Liver (tissue), 9 donors: ENCODE data around the gene SLC11A2. TPM values are rescaled to one million over a fixed set of nuclear protein-coding genes. Genes with fewer than 3 reads are reported as not detected.

Experiments used
- DNase-seq: peaks from one replicate; pipeline ENCODE4 v3.0.0-alpha.2; 2017; ENCODE audit warnings: low spot score
- H3K27ac ChIP-seq, 2 donors: one replicate each; pipeline ENCODE4 v1.7.0; 2013; ENCODE audit warnings: inconsistent platforms in 2 of 2, low read length in 2 of 2, control low read depth in 1 of 2, low read depth in 1 of 2, mild to moderate bottlenecking in 1 of 2
- H3K27me3 ChIP-seq, 4 donors: one replicate each; pipeline versions ENCODE4 v1.6.1 to v1.7.0; 2013; ENCODE audit warnings: low read length in 3 of 4, inconsistent platforms in 1 of 4, mild to moderate bottlenecking in 1 of 4, moderate library complexity in 1 of 4; ENCODE audit not compliant: control insufficient read depth in 4 of 4, insufficient read depth in 4 of 4
- H3K36me3 ChIP-seq, 4 donors: one replicate each; pipeline versions ENCODE4 v1.6.1 to v1.7.0; 2013; ENCODE audit warnings: low read length in 3 of 4, mild to moderate bottlenecking in 3 of 4, low read depth in 1 of 4, moderate library complexity in 1 of 4; ENCODE audit not compliant: control insufficient read depth in 4 of 4, insufficient read depth in 3 of 4
- H3K4me1 ChIP-seq, 4 donors: one replicate each; pipeline versions ENCODE4 v1.6.1 to v1.7.0; 2013; ENCODE audit warnings: low read length in 3 of 4, mild to moderate bottlenecking in 3 of 4, moderate library complexity in 1 of 4; ENCODE audit not compliant: control insufficient read depth in 4 of 4, insufficient read depth in 4 of 4
- H3K4me3 ChIP-seq, 3 donors: one replicate each; pipeline versions ENCODE4 v1.6.1 to v1.7.0; 2013; ENCODE audit warnings: low read length in 3 of 3, control low read depth in 1 of 3, low read depth in 1 of 3, mild to moderate bottlenecking in 1 of 3
- H3K9ac ChIP-seq, 2 donors: one replicate each; pipeline ENCODE4 v1.7.0; 2013; ENCODE audit warnings: low read length in 2 of 2, mild to moderate bottlenecking in 2 of 2, moderate library complexity in 2 of 2, control low read depth in 1 of 2, low read depth in 1 of 2
- H3K9me3 ChIP-seq, 4 donors: one replicate each; pipeline versions ENCODE4 v1.6.1 to v1.7.0; 2013; ENCODE audit warnings: low read length in 3 of 4; ENCODE audit not compliant: control insufficient read depth in 4 of 4
- FOXA1 ChIP-seq: IDR thresholded peaks from 2 replicates; pipeline ENCODE4 v1.6.1; 2016; ENCODE audit warnings: antibody characterized with exemption
- FOXA2 ChIP-seq: IDR thresholded peaks from 2 replicates; pipeline ENCODE4 v1.6.1; 2016; ENCODE audit warnings: antibody characterized with exemption
- GABPA ChIP-seq, 2 donors: IDR thresholded peaks in 1 of 2; conservative IDR thresholded peaks in 1 of 2; 2 replicates each; pipeline ENCODE4 v1.6.1; 2016; ENCODE audit warnings: antibody characterized with exemption in 2 of 2, mild to moderate bottlenecking in 1 of 2, moderate library complexity in 1 of 2
- HNF4G ChIP-seq: IDR thresholded peaks from 2 replicates; pipeline ENCODE4 v1.6.1; 2016; ENCODE audit warnings: antibody characterized with exemption
- SP1 ChIP-seq: IDR thresholded peaks from 2 replicates; pipeline ENCODE4 v1.6.1; 2018; ENCODE audit warnings: antibody characterized with exemption, mild to moderate bottlenecking
- WGBS: extraction: QIAGEN DNeasy Blood & Tissue Kit; methylation state at CpG from one replicate; pipeline ENCODE4 v1.1.7; 2013; 5-methylcytosine and 5-hydroxymethylcytosine counted together
- polyA plus RNA-seq, 2 donors: library from polyadenylated mRNA; stranded (reverse) in 1 of 2; unstranded in 1 of 2; fragments of 200-250 nt in 1 of 2; fragments of >200 nt in 1 of 2; fragmentation: Nextera tagmentation in 1 of 2; extraction: Ambion mirVana in 1 of 2; gene quantifications; one replicate each; pipeline versions ENCODE4 v1.2.1 to v1.2.3, GENCODE V29; 2013 to 2015
- total RNA-seq, 2 donors: library from RNA; depleted of rRNA; stranded (reverse); fragments of >200 nt; gene quantifications; one replicate each; pipeline ENCODE4 v1.2.3, GENCODE V29; 2014
- TF ChIP-seq, protein P1 (sequence below): IDR thresholded peaks from 2 replicates; pipeline ENCODE4 v1.6.1; 2016; ENCODE audit warnings: antibody characterized with exemption, mild to moderate bottlenecking
- TF ChIP-seq, protein P2 (sequence below): IDR thresholded peaks from 2 replicates; pipeline ENCODE4 v1.6.1; 2016; ENCODE audit warnings: antibody characterized with exemption
- TF ChIP-seq, protein P3 (sequence below): IDR thresholded peaks from 2 replicates; pipeline ENCODE4 v1.6.1; 2016; ENCODE audit warnings: antibody characterized with exemption
- donor health status: healthy.
- donor health status: healthy.
- donor health status: healthy.
- donor health status: healthy.
- donor health status: healthy.

SLC11A2 gene
- total and polyA plus RNA-seq, 4 donors, result 15.2 to 108 (median 52.2) TPM

DNA sequence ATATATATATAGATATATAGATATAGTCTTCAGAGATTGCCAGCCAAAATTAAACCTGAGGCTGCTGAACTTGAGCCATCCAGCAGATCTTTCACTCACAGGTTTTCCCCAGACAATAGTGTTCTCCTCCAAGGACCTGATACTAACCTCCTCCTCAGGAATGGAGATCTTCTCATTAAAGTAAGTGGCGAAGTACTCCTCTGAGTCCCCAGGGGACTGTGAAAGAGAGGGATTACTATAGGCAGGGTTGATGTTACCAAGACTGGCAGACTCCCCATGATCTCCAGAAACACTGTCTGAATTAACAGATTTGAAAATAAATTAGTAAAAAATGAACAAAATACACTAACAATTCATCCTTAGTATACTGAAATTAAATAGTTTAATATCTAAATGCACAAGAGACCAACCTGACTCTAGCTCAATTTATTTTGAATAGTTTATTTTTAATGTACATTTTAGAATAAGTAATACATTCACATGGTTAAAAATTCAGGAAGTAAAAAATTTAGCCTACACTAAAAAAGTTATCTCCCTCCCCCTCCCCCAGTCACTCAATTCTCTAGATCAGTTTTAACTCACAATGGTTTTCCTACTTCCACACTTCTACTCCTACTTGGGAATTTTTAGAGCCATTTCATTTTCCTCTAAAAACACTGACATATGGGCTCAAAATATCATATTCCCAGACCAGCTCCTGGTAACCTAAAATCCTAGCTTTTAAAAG lies 17.7 kb downstream of the SLC11A2 start:
- no peak for DNase-seq
- TF ChIP-seq, protein P1, sequence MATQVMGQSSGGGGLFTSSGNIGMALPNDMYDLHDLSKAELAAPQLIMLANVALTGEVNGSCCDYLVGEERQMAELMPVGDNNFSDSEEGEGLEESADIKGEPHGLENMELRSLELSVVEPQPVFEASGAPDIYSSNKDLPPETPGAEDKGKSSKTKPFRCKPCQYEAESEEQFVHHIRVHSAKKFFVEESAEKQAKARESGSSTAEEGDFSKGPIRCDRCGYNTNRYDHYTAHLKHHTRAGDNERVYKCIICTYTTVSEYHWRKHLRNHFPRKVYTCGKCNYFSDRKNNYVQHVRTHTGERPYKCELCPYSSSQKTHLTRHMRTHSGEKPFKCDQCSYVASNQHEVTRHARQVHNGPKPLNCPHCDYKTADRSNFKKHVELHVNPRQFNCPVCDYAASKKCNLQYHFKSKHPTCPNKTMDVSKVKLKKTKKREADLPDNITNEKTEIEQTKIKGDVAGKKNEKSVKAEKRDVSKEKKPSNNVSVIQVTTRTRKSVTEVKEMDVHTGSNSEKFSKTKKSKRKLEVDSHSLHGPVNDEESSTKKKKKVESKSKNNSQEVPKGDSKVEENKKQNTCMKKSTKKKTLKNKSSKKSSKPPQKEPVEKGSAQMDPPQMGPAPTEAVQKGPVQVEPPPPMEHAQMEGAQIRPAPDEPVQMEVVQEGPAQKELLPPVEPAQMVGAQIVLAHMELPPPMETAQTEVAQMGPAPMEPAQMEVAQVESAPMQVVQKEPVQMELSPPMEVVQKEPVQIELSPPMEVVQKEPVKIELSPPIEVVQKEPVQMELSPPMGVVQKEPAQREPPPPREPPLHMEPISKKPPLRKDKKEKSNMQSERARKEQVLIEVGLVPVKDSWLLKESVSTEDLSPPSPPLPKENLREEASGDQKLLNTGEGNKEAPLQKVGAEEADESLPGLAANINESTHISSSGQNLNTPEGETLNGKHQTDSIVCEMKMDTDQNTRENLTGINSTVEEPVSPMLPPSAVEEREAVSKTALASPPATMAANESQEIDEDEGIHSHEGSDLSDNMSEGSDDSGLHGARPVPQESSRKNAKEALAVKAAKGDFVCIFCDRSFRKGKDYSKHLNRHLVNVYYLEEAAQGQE, result no peak
- Histone ChIP-seq H3K4me3 (no peak overlapping the region), H3K27ac (peak overlapping the region; percentile 73 to 77), H3K4me1 (peaks cover 0 to 5% (median 2%) of the 10 kb centered on the region in 4 donors), H3K9ac (peak overlapping the region in 1 of 2 donors; percentile 54), H3K9me3 (no peaks in the 10 kb centered on the region), H3K27me3 (no peaks in the 10 kb centered on the region), H3K36me3 (peaks cover 0 to 19% (median 17%) of the 10 kb centered on the region in 4 donors)
- WGBS, result 97% methylated on average over 1 of the region's 1 CpG

DNA sequence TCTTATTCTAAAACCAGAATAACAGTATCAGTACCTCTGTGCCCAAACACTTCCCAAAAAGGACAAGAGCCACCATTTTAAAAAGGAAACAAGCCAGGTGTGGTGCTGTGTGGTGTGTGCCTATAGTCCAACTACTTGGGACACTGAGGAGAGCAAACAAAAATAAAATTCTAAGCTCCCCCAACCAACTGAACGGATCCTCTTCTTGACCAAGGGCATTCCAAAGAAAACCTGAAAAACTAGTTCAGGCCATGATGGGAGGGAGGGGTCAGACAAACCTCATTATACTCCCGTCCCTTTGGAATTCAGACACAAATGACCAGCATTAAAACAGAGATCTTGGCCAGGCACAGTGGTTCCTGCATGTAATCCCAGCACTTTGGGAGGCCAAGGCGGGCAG lies 20.5 kb downstream of the SLC11A2 start:
- TF ChIP-seq, protein P1, result no peak
- TF ChIP-seq GABPA (IDR thresholded peaks at IDR 0.05 in 1 of 2, conservative IDR thresholded peaks at IDR 0.05 in 1 of 2), result no peak
- TF ChIP-seq, protein P2, sequence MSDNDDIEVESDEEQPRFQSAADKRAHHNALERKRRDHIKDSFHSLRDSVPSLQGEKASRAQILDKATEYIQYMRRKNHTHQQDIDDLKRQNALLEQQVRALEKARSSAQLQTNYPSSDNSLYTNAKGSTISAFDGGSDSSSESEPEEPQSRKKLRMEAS, result no peak
- TF ChIP-seq HNF4G, result no peak
- no peak for TF ChIP-seq FOXA2
- TF ChIP-seq, protein P3, sequence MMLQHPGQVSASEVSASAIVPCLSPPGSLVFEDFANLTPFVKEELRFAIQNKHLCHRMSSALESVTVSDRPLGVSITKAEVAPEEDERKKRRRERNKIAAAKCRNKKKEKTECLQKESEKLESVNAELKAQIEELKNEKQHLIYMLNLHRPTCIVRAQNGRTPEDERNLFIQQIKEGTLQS, result no peak
- TF ChIP-seq FOXA1, result no peak
- no peak for TF ChIP-seq SP1
- Histone ChIP-seq H3K4me3 (no peak overlapping the region), H3K9me3 (no peaks in the 10 kb centered on the region), H3K36me3 (peaks cover 4 to 19% (median 17%) of the 10 kb centered on the region in 4 donors), H3K4me1 (peaks cover 0 to 5% (median 1%) of the 10 kb centered on the region in 4 donors), H3K27ac (no peak overlapping the region), H3K27me3 (no peaks in the 10 kb centered on the region), H3K9ac (no peak overlapping the region)
- DNase-seq, result no peak
- 90% methylated on average over 3 of the region's 3 CpGs for WGBS

DNA sequence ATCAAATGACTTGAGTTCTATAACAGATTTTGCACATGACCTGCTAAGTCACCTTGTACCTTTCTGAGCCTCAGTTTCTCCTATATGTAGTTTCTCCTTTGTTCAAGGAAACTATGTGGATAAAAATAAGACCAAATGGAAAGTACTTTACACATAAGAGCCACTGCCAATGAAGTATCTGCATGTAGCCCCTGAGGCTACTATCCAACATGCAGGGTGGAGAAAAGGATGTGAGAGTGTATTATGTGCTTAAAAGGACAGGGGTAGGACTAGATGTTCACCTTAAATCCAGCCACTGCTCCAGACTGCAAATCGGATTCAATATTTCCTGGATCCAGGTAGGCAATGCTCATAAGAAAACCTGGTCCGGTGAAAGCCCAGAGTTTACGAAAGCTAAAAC lies 21.2 kb downstream of the SLC11A2 start:
- Histone ChIP-seq H3K36me3 (peaks cover 5 to 26% (median 23%) of the 10 kb centered on the region in 4 donors), H3K4me3 (no peak overlapping the region), H3K9me3 (no peaks in the 10 kb centered on the region), H3K9ac (no peak overlapping the region), H3K4me1 (peaks cover 0 to 5% (median 1%) of the 10 kb centered on the region in 4 donors), H3K27ac (no peak overlapping the region), H3K27me3 (no peaks in the 10 kb centered on the region)
- no peak for DNase-seq
- no peak for TF ChIP-seq SP1
- 98% methylated on average over 3 of the region's 3 CpGs for whole genome bisulfite sequencing
